Testis (tissue), 2 donors: Measurements from ENCODE around the gene KCNN4.

ENCODE experiments used
- POLR2A ChIP-seq: fragments of 450-650 bp; IDR thresholded peaks from one replicate; pipeline ENCODE4 v1.6.1; 2017; ENCODE audit warnings: antibody characterized with exemption, mild to moderate bottlenecking, moderate library complexity
- TF ChIP-seq, protein P1 (sequence below), 3 experiments: fragments of 450-650 bp in 2 of 3; fragments of 200-600 bp in 1 of 3; sonication (generic) in 1 of 3; IDR thresholded peaks; one replicate each; pipeline ENCODE4 v1.5.1; 2016 to 2019; ENCODE audit warnings: antibody characterized with exemption in 3 of 3, mild to moderate bottlenecking in 2 of 3, moderate library complexity in 1 of 3

DNA sequence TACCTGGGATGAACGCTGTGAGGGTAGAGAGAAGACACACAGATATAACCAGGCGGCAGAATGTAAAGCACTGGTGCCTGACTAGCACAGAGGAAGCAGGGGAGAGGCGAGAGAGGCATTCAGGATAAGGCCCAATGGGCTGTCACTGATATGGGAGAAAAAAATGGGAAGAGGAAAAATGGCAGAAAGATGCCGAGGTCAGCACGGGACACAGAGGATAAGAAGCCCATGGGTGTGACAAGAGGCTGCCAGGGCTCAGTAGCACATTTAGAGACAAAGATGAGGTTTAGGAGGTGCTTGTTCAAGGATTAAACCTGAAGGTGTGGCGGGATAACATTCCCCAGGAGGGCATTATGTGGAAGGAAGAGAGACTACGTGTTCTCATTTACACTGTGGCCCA lies 31.6 kb downstream of the KCNN4 start:
- TF ChIP-seq, protein P1, sequence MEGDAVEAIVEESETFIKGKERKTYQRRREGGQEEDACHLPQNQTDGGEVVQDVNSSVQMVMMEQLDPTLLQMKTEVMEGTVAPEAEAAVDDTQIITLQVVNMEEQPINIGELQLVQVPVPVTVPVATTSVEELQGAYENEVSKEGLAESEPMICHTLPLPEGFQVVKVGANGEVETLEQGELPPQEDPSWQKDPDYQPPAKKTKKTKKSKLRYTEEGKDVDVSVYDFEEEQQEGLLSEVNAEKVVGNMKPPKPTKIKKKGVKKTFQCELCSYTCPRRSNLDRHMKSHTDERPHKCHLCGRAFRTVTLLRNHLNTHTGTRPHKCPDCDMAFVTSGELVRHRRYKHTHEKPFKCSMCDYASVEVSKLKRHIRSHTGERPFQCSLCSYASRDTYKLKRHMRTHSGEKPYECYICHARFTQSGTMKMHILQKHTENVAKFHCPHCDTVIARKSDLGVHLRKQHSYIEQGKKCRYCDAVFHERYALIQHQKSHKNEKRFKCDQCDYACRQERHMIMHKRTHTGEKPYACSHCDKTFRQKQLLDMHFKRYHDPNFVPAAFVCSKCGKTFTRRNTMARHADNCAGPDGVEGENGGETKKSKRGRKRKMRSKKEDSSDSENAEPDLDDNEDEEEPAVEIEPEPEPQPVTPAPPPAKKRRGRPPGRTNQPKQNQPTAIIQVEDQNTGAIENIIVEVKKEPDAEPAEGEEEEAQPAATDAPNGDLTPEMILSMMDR (IDR thresholded peaks at IDR 0.05) = no peak
- TF ChIP-seq POLR2A = no peak
